ENCODE results near the gene PDE6A. TPM values are rescaled to one million over a fixed set of nuclear protein-coding genes. Genes with fewer than 3 reads are reported as not detected.

PDE6A gene
- total and polyA plus RNA-seq, 2 experiments from 2014 or later = 3.6 to 3.9 TPM

GRCh38 chr5:149817539-149818060 is 127.0 kb downstream of the PDE6A start:
- H3K4me3 ChIP-seq = no peak overlapping the region
- H3K36me3 ChIP-seq (replicated peaks; ENCODE audit: insufficient read depth, low read depth) = no peaks in the 10 kb centered on the region
- no peaks in the 10 kb centered on the region for H3K9me3 ChIP-seq (ENCODE audit: low read depth)
- no peak for DNase-seq (ENCODE audit: low spot score)
- no peak overlapping the region for H3K27ac ChIP-seq
- H3K27me3 ChIP-seq = no peaks in the 10 kb centered on the region
- no peaks in the 10 kb centered on the region for H3K79me2 ChIP-seq
- H3K9me2 ChIP-seq (replicated peaks; ENCODE audit: insufficient read depth) = no peaks in the 10 kb centered on the region
- H4K20me1 ChIP-seq (ENCODE audit: insufficient read depth, poor library complexity, severe bottlenecking) = no peaks in the 10 kb centered on the region
- no peak overlapping the region for H3K4me2 ChIP-seq
- TF ChIP-seq EZH2phosphoT487 (IDR thresholded peaks at IDR 0.05; ENCODE audit: low read depth, severe bottlenecking, unreplicated experiment) (no peak), CTCF (IDR thresholded peaks at IDR 0.05; ENCODE audit: poor library complexity) (no peak), EZH2 (IDR thresholded peaks at IDR 0.05; ENCODE audit: borderline replicate concordance) (no peak)
- no peak overlapping the region for H2AFZ ChIP-seq
- no peaks in the 10 kb centered on the region for H3K4me1 ChIP-seq (ENCODE audit: insufficient read depth)
- WGBS (ENCODE audit: low lambda C conversion rate, missing lambda C conversion rate) = 80% methylated on average over 4 of the region's 4 CpGs

GRCh38 chr5:149816661-149817060 is 127.9 kb downstream of the PDE6A start:
- Histone ChIP-seq H2AFZ (no peak overlapping the region), H3K4me3 (no peak overlapping the region), H3K36me3 (replicated peaks; ENCODE audit: insufficient read depth, low read depth) (no peaks in the 10 kb centered on the region), H3K4me2 (no peak overlapping the region), H3K79me2 (no peaks in the 10 kb centered on the region), H3K27ac (no peak overlapping the region), H3K4me1 (ENCODE audit: insufficient read depth) (no peaks in the 10 kb centered on the region), H3K27me3 (no peaks in the 10 kb centered on the region), H4K20me1 (ENCODE audit: insufficient read depth, poor library complexity, severe bottlenecking) (no peaks in the 10 kb centered on the region), H3K9me3 (ENCODE audit: low read depth) (no peaks in the 10 kb centered on the region), H3K9me2 (replicated peaks; ENCODE audit: insufficient read depth) (no peaks in the 10 kb centered on the region)
- 91% methylated on average over 2 of the region's 2 CpGs for whole genome bisulfite sequencing (ENCODE audit: low lambda C conversion rate, missing lambda C conversion rate)
- TF ChIP-seq CTCF (IDR thresholded peaks at IDR 0.05; ENCODE audit: poor library complexity) (no peak), EZH2 (IDR thresholded peaks at IDR 0.05; ENCODE audit: borderline replicate concordance) (no peak), EZH2phosphoT487 (IDR thresholded peaks at IDR 0.05; ENCODE audit: low read depth, severe bottlenecking, unreplicated experiment) (no peak)
- DNase-seq (ENCODE audit: low spot score) = no peak

- Histone ChIP-seq H3K79me2 (no peaks in the 10 kb centered on the region), H3K9me3 (ENCODE audit: low read depth) (no peaks in the 10 kb centered on the region), H3K4me1 (ENCODE audit: insufficient read depth) (no peaks in the 10 kb centered on the region), H3K36me3 (replicated peaks; ENCODE audit: insufficient read depth, low read depth) (no peaks in the 10 kb centered on the region), H3K9me2 (replicated peaks; ENCODE audit: insufficient read depth) (no peaks in the 10 kb centered on the region), H3K27ac (peak overlapping the region; percentile 52), H3K4me2 (no peak overlapping the region), H4K20me1 (ENCODE audit: insufficient read depth, poor library complexity, severe bottlenecking) (no peaks in the 10 kb centered on the region), H3K4me3 (no peak overlapping the region), H3K27me3 (no peaks in the 10 kb centered on the region), H2AFZ (no peak overlapping the region)
- 83% methylated on average over 3 of the region's 3 CpGs for WGBS (ENCODE audit: low lambda C conversion rate, missing lambda C conversion rate)
- TF ChIP-seq CTCF (IDR thresholded peaks at IDR 0.05; ENCODE audit: poor library complexity) (no peak), EZH2 (IDR thresholded peaks at IDR 0.05; ENCODE audit: borderline replicate concordance) (no peak), EZH2phosphoT487 (IDR thresholded peaks at IDR 0.05; ENCODE audit: low read depth, severe bottlenecking, unreplicated experiment) (no peak)
- DNase-seq (ENCODE audit: low spot score) = no peak
Measured at GRCh38 chr5:149811453-149811852, 133.1 kb downstream of the PDE6A start.

Data from hepatocyte (in vitro differentiated cells).